HG02938 (cell line): ENCODE measurements around the gene KLK11.

Experiments used
- ATAC-seq: cut with Tn5 transposase; IDR thresholded peaks from one replicate; pipeline ENCODE4 v1.9.1; 2021; ENCODE audit warnings: mild to moderate bottlenecking, moderate library complexity; ENCODE audit not compliant: unreplicated experiment

The KLK11 gene

GRCh38 chr19:51026554-51026831 lies at the start of gene KLK11:
KLK11 (minus strand) TSS chr19:51026616; CDS start chr19:51025631, 985 bp downstream.
- no peak for ATAC-seq

GRCh38 chr19:51075998-51076397 lies 49.6 kb upstream of the KLK11 start:
- ATAC-seq, result no peak

GRCh38 chr19:51071095-51071405 lies 44.6 kb upstream of the KLK11 start:
- ATAC-seq, result no peak

- ATAC-seq, result no peak
These were observed 44.1 kb upstream of the KLK11 start for GRCh38 chr19:51070334-51071094.

GRCh38 chr19:51066393-51067186 lies 40.2 kb upstream of the KLK11 start:
- no peak for ATAC-seq

GRCh38 chr19:51065221-51065960 lies 39.0 kb upstream of the KLK11 start:
- ATAC-seq, result no peak

GRCh38 chr19:51064534-51065220 lies 38.3 kb upstream of the KLK11 start, which contains the start of gene KLK13:
KLK13 (minus strand) TSS chr19:51065092; CDS start chr19:51065067, 25 bp downstream.
- no peak for ATAC-seq

- ATAC-seq, result no peak
These were observed 37.2 kb upstream of the KLK11 start for GRCh38 chr19:51063664-51064063.

GRCh38 chr19:51060973-51061372 lies 34.6 kb upstream of the KLK11 start:
- no peak for ATAC-seq

GRCh38 chr19:51060336-51060735 lies 33.9 kb upstream of the KLK11 start:
- no peak for ATAC-seq

GRCh38 chr19:51059715-51060114 lies 33.3 kb upstream of the KLK11 start:
- no peak for ATAC-seq

- ATAC-seq, result no peak
These were observed 29.4 kb upstream of the KLK11 start for GRCh38 chr19:51055866-51056265.

- no peak for ATAC-seq
These were observed 20.6 kb upstream of the KLK11 start for GRCh38 chr19:51047031-51047335.

GRCh38 chr19:51044327-51044726 lies 17.9 kb upstream of the KLK11 start:
- no peak for ATAC-seq

GRCh38 chr19:51043497-51043896 lies 17.1 kb upstream of the KLK11 start:
- ATAC-seq, result no peak

- ATAC-seq, result no peak
These were observed 13.7 kb upstream of the KLK11 start for GRCh38 chr19:51040151-51040550.

GRCh38 chr19:51036519-51036918 lies 10.1 kb upstream of the KLK11 start:
- ATAC-seq, result no peak

- ATAC-seq, result no peak
These were observed 8.3 kb upstream of the KLK11 start, which contains the start of gene KLK12 for GRCh38 chr19:51034704-51035103. KLK12 (minus strand) TSS chr19:51035002; CDS start chr19:51034621, 381 bp downstream.

GRCh38 chr19:51031880-51032225 lies 5.4 kb upstream of the KLK11 start:
- no peak for ATAC-seq

GRCh38 chr19:51031220-51031879 lies 4.9 kb upstream of the KLK11 start:
- ATAC-seq, result no peak

- no peak for ATAC-seq
These were observed 4.2 kb upstream of the KLK11 start for GRCh38 chr19:51030631-51031030.
